CD4-positive, alpha-beta T cell treated with Interleukin-4 for 1 hour (primary cell): ENCODE data around the gene PRXL2B.

Experiments
- DNase-seq, 2 donors: peaks; one replicate each; pipeline ENCODE4 v3.0.0-alpha.2; 2020 to 2022

PRXL2B gene

DNA sequence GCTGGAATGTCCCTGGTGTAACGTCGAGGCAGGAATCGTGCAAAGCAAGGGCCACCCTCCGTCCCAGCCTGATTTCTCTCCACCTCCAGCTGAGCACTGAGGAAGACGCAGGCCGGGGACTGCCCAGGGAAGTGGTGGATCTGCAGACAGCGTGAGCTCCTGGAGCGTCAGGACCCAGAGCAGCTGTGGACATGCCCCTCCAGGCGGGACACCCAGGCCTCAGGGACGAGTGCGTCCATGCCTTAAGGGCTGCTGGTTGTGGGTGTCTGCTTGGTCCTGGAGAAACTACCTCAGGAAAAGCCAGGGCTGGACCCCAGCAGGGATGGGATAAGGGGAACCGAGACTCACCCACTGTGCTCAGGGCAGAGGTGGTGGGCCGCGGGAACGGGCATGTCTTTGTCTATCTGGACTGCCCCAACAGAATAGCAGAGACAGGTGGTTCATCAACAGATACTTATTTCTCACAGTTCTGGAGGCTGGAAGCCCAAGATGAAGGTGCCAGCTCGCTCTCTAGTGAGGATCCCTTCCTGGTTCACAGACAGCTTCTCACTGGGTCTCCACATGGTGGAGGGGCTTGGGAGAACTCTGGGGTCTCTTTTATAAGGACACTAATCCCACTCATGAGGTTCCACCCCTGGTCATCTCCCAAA is 52.0 kb downstream of the PRXL2B start:
- DNase-seq, result no peak

DNA sequence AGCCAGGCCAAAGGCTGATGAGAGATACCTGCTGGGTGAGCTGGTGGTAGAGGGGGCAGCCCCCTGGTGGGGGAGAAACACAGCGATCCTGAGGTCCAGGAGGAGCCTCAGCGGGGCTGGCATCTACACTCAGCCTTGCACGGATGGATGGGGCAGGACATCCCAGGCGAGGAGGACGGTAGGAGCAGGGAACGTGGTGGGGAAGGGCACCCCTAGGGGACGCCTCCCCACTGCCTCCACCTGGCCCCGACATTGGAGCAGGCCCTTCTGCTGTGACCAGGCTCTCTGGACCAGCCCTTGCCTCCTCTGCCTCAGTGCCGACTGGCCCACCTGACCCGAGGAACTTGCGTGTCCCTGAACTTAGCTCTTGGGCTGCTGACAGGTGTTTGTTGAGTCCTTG is 52.6 kb downstream of the PRXL2B start:
- no peak for DNase-seq

DNA sequence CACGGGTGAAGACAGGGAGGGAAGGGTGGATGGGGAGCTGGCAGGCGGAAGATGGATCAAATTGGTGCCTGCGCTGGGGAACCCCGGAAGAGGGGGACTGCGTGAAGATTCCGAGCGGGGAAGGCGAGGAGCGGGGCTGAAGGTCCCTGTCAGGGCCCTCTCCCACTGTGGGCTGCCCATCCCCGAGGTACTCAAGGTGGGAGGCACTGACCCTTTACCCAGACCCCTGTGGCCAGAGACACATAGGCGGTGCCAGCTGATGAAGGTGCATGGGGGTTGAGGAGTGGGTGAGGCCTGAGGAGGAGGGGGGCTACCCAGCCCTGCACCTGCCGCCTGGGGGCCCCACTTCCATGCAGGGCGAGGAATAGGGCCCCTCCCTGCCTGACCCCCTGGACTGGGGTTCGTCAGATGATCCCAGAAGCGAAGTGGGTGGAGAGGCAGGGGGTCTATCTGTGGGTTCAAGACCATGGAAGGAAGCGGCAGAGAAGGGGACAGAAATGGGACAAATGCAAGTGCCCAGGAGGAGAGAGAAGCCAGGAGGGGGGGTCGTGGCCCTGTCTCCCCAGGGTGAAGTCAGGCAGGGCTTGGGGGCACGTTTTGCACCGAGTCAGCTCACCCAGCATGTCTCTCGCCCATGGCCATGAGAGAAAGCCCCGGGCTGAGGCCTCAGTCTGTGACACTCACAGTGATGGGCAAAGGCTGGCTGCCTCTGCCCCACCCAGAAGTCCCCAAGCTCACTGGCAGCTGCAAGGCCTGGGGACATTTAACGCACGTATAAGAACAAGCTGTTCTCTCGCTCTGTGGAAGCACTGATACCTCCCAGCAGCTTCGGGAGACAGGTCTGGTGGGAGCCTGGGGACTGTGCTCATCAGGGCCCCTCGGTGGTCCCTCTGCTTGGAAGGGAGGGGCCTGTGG is 53.3 kb downstream of the PRXL2B start:
- DNase-seq, result no peak

DNA sequence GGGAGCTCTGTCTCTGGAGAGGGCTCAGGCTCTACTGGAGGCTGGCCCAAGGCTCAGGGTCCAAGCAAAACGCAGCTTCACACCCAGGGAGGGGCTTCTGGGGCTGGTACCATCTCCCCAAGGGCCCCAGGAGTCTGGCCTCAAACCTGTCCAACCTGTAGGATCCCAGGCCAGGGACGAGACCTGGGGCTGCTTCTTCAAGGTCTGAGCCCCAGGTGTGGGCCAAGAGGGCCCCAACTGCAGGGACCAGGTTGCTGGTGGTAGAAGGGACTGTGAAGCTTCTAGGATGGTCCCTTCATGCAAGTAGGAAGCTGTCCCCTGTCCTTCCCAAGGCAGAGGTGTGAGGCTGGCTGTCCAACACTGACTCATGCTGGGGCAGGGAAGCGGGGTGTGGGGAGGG is 54.0 kb downstream of the PRXL2B start:
- DNase-seq, result no peak
